NB4 (cell line): ENCODE measurements around the gene GALNTL6.
"Not testable (repeated sequence)": the region's sequence is repeated elsewhere in the genome, so short reads cannot be mapped to it uniquely, and the experiment has no call there.

Experiments used
- DNase-seq: peaks from one replicate; pipeline ENCODE4 v3.0.0; 2010; ENCODE audit warnings: low read depth
- H3K4me3 ChIP-seq: one replicate; pipeline ENCODE4 v1.5.1; 2011; ENCODE audit warnings: mild to moderate bottlenecking, low read depth, low read length, moderate library complexity
- MYC ChIP-seq: IDR thresholded peaks from 2 replicates; pipeline ENCODE4 v1.6.1; 2011; ENCODE audit warnings: low read depth, low read length
- POLR2A ChIP-seq: IDR thresholded peaks from 2 replicates; pipeline ENCODE4 v1.6.1; 2011; ENCODE audit warnings: mild to moderate bottlenecking; ENCODE audit not compliant: insufficient read length; ENCODE audit errors: extremely low read depth
- TF ChIP-seq, protein P1 (sequence below): IDR thresholded peaks from 2 replicates; pipeline ENCODE4 v1.6.1; 2011; ENCODE audit warnings: low read depth, low read length
- TF ChIP-seq, protein P2 (sequence below): IDR thresholded peaks from one replicate; pipeline ENCODE4 v1.5.1; 2012; ENCODE audit warnings: low read depth, low read length

The GALNTL6 gene

GRCh38 chr4:172876394-172876793, 1063.2 kb downstream of the GALNTL6 start:
- no peak for DNase-seq
- TF ChIP-seq, protein P1, sequence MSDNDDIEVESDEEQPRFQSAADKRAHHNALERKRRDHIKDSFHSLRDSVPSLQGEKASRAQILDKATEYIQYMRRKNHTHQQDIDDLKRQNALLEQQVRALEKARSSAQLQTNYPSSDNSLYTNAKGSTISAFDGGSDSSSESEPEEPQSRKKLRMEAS: no peak
- TF ChIP-seq POLR2A (no peak), MYC (no peak)
- TF ChIP-seq, protein P2, sequence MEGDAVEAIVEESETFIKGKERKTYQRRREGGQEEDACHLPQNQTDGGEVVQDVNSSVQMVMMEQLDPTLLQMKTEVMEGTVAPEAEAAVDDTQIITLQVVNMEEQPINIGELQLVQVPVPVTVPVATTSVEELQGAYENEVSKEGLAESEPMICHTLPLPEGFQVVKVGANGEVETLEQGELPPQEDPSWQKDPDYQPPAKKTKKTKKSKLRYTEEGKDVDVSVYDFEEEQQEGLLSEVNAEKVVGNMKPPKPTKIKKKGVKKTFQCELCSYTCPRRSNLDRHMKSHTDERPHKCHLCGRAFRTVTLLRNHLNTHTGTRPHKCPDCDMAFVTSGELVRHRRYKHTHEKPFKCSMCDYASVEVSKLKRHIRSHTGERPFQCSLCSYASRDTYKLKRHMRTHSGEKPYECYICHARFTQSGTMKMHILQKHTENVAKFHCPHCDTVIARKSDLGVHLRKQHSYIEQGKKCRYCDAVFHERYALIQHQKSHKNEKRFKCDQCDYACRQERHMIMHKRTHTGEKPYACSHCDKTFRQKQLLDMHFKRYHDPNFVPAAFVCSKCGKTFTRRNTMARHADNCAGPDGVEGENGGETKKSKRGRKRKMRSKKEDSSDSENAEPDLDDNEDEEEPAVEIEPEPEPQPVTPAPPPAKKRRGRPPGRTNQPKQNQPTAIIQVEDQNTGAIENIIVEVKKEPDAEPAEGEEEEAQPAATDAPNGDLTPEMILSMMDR: no peak
- H3K4me3 ChIP-seq: no peak overlapping the region

DNA sequence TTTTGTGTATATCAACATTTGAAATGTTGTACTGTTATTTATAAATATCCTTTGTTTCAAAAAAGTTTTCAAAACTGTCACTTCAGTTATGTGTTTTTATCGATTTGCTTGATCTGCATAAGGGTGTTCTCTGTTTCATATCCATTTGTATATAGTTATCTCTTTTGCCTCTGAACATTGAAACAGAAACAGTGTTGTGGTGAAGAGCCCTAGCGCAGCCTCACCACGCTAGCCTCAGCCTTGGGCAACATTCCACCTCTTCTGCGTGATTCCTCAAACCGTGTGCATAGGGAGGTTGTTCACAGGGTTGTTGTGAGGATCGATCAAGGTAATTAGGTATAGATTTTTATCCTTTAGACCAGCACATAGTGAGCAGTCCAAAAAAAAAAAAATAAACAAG, 1068.4 kb downstream of the GALNTL6 start:
- no peak for DNase-seq
- TF ChIP-seq POLR2A (no peak), MYC (no peak)
- TF ChIP-seq, protein P2: no peak
- TF ChIP-seq, protein P1: no peak

DNA sequence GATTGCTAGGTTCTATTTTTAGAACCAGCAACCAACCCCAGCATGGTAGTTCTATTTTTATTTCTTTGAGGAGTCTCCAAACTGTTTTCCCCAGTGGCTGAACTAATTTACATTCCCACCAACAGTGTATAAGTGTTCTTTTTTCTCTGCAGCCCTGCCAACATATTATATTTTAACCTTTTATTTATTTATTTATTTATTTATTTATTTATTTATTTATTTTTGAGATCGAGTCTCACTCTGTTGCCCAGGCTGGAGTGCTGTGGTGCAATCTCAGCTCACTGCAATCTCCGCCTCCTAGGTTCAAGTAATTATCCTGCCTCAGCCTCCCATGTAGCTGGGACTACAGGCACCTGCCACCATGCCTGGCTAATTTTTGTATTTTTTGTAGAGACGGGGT, 1074.2 kb downstream of the GALNTL6 start:
- not testable (repeated sequence) for DNase-seq, H3K4me3 ChIP-seq

More for the DNA sequence above, 1068.4 kb downstream of the GALNTL6 start:
- no peak overlapping the region for H3K4me3 ChIP-seq

- H3K4me3 ChIP-seq: no peak overlapping the region
- TF ChIP-seq, protein P2: no peak
- TF ChIP-seq, protein P1: no peak
- TF ChIP-seq POLR2A: no peak
- TF ChIP-seq MYC: no peak
- no peak for DNase-seq
These were observed 1074.8 kb downstream of the GALNTL6 start for GRCh38 chr4:172887959-172888358.

- DNase-seq: peak; percentile 45
- no peak overlapping the region for H3K4me3 ChIP-seq
- no peak for TF ChIP-seq MYC
- TF ChIP-seq, protein P2: peak; percentile 81
These were observed 1079.1 kb downstream of the GALNTL6 start for GRCh38 chr4:172892300-172892699.

DNA sequence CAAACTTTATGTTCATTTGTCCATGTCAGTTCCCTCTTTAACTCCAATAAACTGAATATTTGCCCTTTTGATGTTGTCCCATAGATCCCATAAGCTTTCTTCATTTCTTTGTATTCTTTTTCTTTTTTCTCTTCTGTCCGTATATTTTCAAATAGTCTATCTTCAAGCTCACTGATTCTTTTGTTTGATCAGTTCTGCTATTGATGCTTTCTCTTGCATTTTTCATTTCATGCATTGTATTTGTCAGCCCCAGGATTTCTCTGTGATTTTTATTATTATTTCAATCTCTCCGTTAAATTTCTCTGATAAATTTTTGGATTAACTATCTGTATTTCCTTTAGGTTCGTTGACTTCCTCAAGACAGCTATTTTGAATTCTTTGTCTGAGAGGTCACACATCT, 1082.5 kb downstream of the GALNTL6 start:
- H3K4me3 ChIP-seq: no peak overlapping the region
- TF ChIP-seq POLR2A (no peak), MYC (no peak)
- TF ChIP-seq, protein P1: no peak
- TF ChIP-seq, protein P2: no peak
- DNase-seq: no peak
